GM18508 (cell line): Measurements from ENCODE around the gene ERVW-1.
"Not testable (repeated sequence)": the region's sequence is repeated elsewhere in the genome, so short reads cannot be mapped to it uniquely, and the experiment has no call there.

ENCODE experiments used
- ATAC-seq: cut with Tn5 transposase; IDR thresholded peaks from one replicate; pipeline ENCODE4 v1.9.1; 2021; ENCODE audit warnings: moderate number of reproducible peaks; ENCODE audit not compliant: insufficient read depth, unreplicated experiment

The ERVW-1 gene

DNA sequence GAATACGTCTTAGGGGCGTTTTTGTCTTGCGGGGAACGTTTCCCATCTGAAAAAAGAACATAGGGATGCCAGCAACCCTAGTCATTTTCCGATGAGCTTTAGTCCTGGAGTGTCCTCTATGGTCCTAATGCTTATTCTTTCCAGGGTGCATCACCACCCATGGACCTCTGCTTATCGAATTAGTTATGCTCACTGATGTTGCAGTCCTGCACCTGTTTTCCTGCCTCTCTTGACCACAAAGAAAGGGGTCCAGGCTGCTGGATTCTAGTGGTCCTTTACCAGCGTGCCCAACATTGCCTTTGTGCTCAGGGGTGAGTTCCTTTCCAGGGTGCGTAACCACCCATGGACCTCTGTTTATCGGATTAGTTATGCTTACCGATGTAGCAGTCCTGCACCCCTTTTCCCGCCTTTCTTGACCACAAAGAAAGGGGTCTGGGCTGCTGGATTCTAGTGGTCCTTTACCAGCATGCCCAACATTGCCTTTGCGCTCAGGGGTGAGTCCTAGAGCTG lies 2.4 kb downstream of the ERVW-1 start:
- ATAC-seq = not testable (repeated sequence)

DNA sequence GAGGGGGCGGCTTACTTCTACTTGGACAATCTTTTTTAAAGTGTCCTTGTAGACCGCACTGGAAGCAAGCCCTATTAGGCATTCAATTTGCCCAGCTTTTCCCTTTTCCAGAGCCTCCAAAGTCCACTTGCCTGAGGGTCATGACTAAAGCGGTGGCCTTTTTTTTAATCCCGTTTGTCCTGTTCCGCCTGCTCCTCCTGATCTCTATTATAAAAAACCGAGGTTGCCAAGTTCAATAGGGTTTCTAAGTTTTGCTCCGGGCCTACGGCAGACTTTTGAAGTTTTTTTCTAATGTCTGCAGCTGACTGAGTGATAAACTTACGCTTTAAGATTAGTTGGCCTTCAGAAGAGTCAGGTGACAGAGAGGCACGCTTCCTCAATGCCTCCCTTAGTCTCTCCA lies 3.8 kb downstream of the ERVW-1 start:
- ATAC-seq = not testable (repeated sequence)

GRCh38 chr7:92468589-92468988 lies 9.2 kb downstream of the ERVW-1 start:
- not testable (repeated sequence) for ATAC-seq

GRCh38 chr7:92466682-92467081 lies 11.1 kb downstream of the ERVW-1 start:
- no peak for ATAC-seq

DNA sequence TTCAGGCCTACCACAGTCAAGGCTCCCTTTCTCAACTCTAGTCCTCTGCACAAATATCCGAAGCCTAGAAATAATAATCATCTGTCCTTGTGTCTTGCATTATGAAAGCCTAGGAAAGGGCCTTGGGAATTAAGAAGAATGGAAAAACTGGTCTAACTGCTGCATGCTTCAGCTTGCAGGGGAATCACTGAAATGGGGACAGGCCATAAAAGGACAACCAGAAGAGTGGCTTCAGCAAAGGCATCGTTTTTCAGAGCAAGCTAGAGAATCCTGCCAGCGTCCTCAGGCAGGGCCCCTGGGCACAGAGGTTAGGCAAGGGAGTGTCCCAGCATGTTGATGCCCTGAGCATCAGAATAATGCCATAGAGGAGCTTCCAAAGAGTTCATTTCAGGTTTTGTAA lies 13.2 kb downstream of the ERVW-1 start:
- ATAC-seq = no peak

DNA sequence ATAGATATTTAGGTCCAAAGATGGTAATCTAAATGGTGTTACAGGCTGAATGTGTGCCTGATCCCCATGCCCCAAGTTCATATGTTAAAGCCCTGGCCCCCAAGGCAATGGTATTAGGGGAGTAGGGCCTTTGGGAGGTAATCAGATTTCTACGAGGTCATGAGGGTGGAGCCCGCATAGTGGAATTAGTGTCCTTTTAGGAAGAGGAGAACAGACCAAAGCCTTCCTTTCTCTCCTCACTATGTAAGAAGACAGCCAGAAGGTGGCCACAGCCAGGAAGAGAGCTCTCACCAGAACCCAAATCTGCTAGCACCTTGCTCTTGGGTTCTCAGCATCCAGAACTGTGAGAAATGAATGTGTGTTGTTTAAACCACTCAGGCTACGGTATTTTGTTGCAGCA lies 15.2 kb downstream of the ERVW-1 start:
- no peak for ATAC-seq

- no peak for ATAC-seq
Observed at GRCh38 chr7:92461027-92462003, 16.4 kb downstream of the ERVW-1 start.

GRCh38 chr7:92460510-92460909 lies 17.2 kb downstream of the ERVW-1 start:
- ATAC-seq = no peak

DNA sequence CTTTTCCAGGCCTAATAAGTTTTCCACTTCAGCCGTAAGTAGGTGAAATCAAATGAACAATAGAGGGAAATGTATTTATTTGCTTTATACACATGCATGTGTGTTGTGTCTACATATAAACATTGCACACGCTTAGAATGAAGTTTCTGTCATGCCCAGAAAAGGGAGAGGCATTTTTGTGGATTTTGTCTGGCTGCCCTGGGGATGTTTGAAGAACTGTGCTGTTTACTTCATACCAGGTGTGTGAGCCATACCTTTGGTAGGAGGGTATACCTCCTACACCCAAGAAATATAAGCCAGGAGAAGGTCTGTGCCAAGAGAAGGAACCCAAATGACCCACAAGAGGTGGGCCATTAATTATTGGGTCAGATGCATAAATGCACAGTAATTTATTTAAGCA lies 17.6 kb downstream of the ERVW-1 start:
- no peak for ATAC-seq

- no peak for ATAC-seq
Observed at GRCh38 chr7:92456236-92456635, 21.5 kb downstream of the ERVW-1 start.

DNA sequence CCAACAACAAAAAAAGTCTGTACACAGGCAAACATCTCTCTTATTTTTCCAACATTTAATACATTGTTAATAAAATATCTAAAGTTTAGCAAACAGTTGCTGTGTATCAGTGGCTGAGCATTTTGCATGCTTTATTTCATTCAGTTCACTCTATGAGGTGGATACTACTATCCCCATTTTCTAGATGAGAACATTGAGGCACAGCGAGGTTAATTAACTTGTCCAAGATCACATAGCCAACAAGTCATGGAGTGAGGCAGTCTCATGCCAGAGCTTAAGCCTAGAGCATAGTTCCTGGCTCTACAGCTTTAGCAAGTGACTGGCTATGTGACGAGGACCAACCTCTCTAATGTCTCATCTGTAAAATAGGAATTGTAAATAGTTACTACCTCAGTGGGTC lies 26.1 kb downstream of the ERVW-1 start:
- no peak for ATAC-seq

DNA sequence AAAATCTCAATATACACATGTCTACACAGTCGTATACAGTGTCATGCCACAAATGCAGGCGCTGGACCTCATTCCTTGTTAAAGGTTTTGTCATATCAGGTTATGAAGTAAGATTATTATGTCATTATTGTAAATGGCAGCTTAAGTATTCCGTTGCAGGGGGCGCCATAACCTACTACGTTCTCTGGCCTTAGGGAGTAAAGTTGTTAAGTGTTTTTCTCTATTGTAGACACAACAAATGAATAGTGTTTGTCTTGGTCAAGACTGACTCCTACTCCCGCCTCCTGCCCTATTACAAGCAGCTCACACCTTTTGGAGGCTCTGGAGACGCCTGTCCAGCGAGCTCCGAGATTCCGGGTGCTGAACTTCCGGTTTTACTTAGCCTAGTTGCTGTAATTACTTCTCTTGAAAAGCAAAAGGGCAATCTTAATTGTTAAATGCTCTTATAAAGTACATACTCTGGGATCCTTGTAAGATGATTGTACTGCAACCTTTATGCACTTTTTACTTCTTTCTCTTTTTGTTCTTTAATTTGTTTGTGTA lies 29.5 kb downstream of the ERVW-1 start:
- peak; percentile 38 for ATAC-seq

- ATAC-seq = peak; percentile 79
Observed at GRCh38 chr7:92447345-92448204, 30.2 kb downstream of the ERVW-1 start, which contains the start of gene GATAD1. TSS of gene GATAD1 (plus strand) at chr7:92447482. CDS start at chr7:92447730, 248 bp downstream.

DNA sequence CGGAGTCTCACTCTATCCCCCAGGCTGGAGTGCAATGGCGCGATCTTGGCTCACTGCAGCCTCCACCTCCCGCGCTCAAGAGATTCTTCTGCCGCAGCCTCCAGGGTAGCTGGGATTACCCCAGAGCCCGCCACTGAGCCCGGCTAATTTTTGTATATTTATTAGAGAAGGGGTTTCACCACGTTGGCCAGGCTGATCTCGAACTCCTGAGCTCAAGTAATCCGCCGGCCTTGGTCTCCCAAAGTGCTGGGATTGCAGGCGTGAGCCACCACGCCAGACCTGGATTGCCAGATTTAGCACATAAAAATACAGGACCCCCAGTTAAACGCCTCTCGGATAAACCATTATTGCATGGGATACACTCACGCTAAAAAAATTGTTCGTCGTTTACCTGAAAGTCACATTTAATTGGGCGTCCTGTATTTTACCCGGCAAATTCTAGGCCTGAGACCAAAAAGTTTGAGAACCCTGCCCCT lies 30.8 kb downstream of the ERVW-1 start:
- ATAC-seq = no peak

GRCh38 chr7:92442720-92443119 lies 35.0 kb downstream of the ERVW-1 start:
- ATAC-seq = not testable (repeated sequence)

DNA sequence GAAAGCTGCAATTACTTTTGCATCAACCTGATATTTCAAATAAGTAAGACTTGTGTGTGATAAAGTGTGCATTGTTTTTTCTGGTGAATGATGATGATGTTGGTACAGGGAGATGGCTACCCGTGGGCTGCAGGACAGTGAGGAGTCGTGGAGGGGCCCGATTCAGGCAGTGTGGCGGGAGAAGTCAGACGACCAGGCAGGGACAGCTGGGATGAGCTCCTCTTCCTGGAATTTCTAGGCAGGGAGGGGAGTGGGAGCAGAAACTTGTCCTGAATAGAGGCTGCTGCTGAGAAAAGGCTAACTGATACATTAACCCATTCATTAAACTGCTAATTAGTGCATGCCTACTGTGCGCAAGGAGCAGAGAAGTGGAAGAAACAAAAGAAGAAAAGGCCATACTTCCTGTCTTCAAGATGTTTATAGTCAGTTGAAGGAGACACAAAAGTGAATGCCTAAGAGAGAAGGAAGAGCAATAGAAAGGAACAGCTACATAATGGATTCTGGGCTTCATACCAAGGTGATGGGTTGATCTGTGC lies 39.7 kb downstream of the ERVW-1 start:
- no peak for ATAC-seq

DNA sequence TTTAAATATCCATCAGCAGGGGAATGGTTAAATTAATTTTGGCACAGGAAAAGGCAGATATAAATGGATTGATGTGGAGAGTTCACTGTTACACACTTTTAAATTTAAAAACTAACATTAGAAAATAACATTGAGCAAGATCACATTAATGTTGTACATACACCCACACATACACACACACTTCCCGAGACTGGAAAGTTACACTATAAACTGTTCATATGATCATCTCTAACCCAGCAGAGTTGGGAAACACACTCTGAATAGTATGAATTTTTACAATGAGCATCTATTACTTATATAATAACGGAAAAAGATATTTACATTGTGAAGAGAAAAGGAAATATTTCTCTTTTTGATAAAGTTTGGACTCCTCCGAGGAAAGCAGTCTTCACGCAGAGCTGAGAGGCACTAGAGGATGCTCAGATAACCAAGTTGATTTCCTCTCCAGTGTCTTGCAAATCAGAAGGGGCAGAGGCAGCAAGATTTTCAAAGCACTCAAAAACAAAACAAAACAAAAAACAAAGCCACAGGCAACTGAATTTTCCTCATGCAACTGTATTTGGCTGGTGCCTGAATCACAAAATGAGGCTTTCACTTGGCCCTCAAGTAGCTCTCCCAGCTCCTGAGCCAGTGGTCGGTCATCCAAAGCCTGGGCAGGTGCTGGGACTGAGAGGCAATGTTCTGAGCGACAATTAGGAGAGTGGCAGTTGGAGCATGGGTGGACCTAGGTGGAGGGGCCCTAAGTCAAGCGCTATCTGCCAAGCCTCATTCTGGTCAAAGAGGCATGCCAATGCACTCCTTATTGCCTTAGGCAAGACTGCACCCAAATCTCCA lies 40.9 kb downstream of the ERVW-1 start:
- no peak for ATAC-seq

GRCh38 chr7:92435542-92435941 lies 42.2 kb downstream of the ERVW-1 start:
- no peak for ATAC-seq

GRCh38 chr7:92433019-92433418 lies 44.7 kb downstream of the ERVW-1 start:
- no peak for ATAC-seq
